IPS DF 6.9 (cell line): ENCODE results near the gene ICA1L.

ENCODE experiments used
- DNase-seq: peaks from one replicate; pipeline ENCODE4 v3.0.0-alpha.2; 2013; ENCODE audit warnings: low read depth, low spot score
- H3K27ac ChIP-seq: one replicate; pipeline ENCODE4 v1.5.1; 2013; ENCODE audit warnings: low read length, control low read depth
- H3K27me3 ChIP-seq: 2 replicates; pipeline ENCODE4 v1.6.1; 2013; ENCODE audit warnings: mild to moderate bottlenecking, low read length; ENCODE audit not compliant: control insufficient read depth, insufficient read depth
- H3K36me3 ChIP-seq: 2 replicates; pipeline ENCODE4 v1.6.1; 2013; ENCODE audit warnings: low read length; ENCODE audit not compliant: control insufficient read depth, insufficient read depth
- H3K4me1 ChIP-seq: 2 replicates; pipeline ENCODE4 v1.6.1; 2013; ENCODE audit warnings: low read length; ENCODE audit not compliant: control insufficient read depth, insufficient read depth
- H3K4me3 ChIP-seq: 2 replicates; pipeline ENCODE4 v1.5.1; 2013; ENCODE audit warnings: mild to moderate bottlenecking, low read length
- H3K9me3 ChIP-seq: 2 replicates; pipeline ENCODE4 v1.6.1; 2013; ENCODE audit warnings: low read length, inconsistent platforms; ENCODE audit not compliant: control insufficient read depth, insufficient read depth
- WGBS: extraction: QIAGEN DNeasy Blood & Tissue Kit; methylation state at CpG from one replicate; pipeline ENCODE4 v1.1.7; 2013; ENCODE audit warnings: mixed read lengths, missing lambda C conversion rate; ENCODE audit not compliant: insufficient read length, insufficient coverage; 5-methylcytosine and 5-hydroxymethylcytosine counted together

Gene ICA1L

GRCh38 chr2:202749477-202749876 lies 122.1 kb downstream of the ICA1L start:
- no peaks in the 10 kb centered on the region for H3K36me3 ChIP-seq
- no peaks in the 10 kb centered on the region for H3K4me1 ChIP-seq
- 100% methylated on average over 1 of the region's 2 CpGs for WGBS
- no peaks in the 10 kb centered on the region for H3K27me3 ChIP-seq
- no peak overlapping the region for H3K27ac ChIP-seq
- DNase-seq, result no peak
- H3K9me3 ChIP-seq, result no peaks in the 10 kb centered on the region
- no peak overlapping the region for H3K4me3 ChIP-seq

- H3K9me3 ChIP-seq, result no peaks in the 10 kb centered on the region
- H3K4me1 ChIP-seq, result no peaks in the 10 kb centered on the region
- no peak overlapping the region for H3K27ac ChIP-seq
- no peak overlapping the region for H3K4me3 ChIP-seq
- H3K27me3 ChIP-seq, result no peaks in the 10 kb centered on the region
- H3K36me3 ChIP-seq, result no peaks in the 10 kb centered on the region
- WGBS, result no CpG with 5 or more reads among the region's 1 CpG
- DNase-seq, result no peak
These were observed 128.0 kb downstream of the ICA1L start for GRCh38 chr2:202743613-202744012.

- no CpG with 5 or more reads among the region's 1 CpG for WGBS
- Histone ChIP-seq H3K4me1 (no peaks in the 10 kb centered on the region), H3K36me3 (no peaks in the 10 kb centered on the region), H3K27ac (no peak overlapping the region), H3K4me3 (no peak overlapping the region), H3K27me3 (no peaks in the 10 kb centered on the region), H3K9me3 (no peaks in the 10 kb centered on the region; the same call in 1 of the 2 replicates)
- DNase-seq, result no peak
These were observed 134.7 kb downstream of the ICA1L start for GRCh38 chr2:202736826-202737225.

- DNase-seq, result no peak
- Histone ChIP-seq H3K27ac (no peak overlapping the region), H3K36me3 (no peaks in the 10 kb centered on the region), H3K27me3 (no peaks in the 10 kb centered on the region), H3K4me1 (no peaks in the 10 kb centered on the region), H3K9me3 (no peaks in the 10 kb centered on the region), H3K4me3 (no peak overlapping the region)
- no CpG with 5 or more reads among the region's 3 CpGs for WGBS
These were observed 145.5 kb downstream of the ICA1L start for GRCh38 chr2:202726070-202726469.

- no peak overlapping the region for H3K4me3 ChIP-seq
- H3K36me3 ChIP-seq, result no peaks in the 10 kb centered on the region
- WGBS, result no CpG with 5 or more reads among the region's 5 CpGs
- no peaks in the 10 kb centered on the region for H3K4me1 ChIP-seq
- DNase-seq, result no peak
- no peaks in the 10 kb centered on the region for H3K9me3 ChIP-seq
- H3K27me3 ChIP-seq, result no peaks in the 10 kb centered on the region
- H3K27ac ChIP-seq, result no peak overlapping the region
These were observed 147.8 kb downstream of the ICA1L start for GRCh38 chr2:202723746-202724145.
